Activated CD4-positive, alpha-beta T cell treated with anti-CD3 and anti-CD28 coated beads, Interleukin-2, amount 10 ng/mL, durations not matched to agents 24 days and 14 days (primary cell): Measurements from ENCODE around the gene ZBTB49. TPM values are rescaled to one million over a fixed set of nuclear protein-coding genes. Genes with fewer than 3 reads are reported as not detected.
A peak's percentile ranks its signal among the peaks of the same experiment; 100 is the strongest.
"Not testable (repeated sequence)": the region's sequence is repeated elsewhere in the genome, so short reads cannot be mapped to it uniquely, and the experiment has no call there.

ENCODE experiments used
- DNase-seq: peaks from one replicate; pipeline ENCODE4 v3.0.0; 2022
- H3K27ac Mint-ChIP-seq: one replicate; pipeline ENCODE4 v1.8.0; 2022; ENCODE audit warnings: mild to moderate bottlenecking, mixed read lengths
- H3K27me3 Mint-ChIP-seq: one replicate; pipeline ENCODE4 v1.8.0; 2022; ENCODE audit warnings: mixed read lengths
- H3K36me3 Mint-ChIP-seq: one replicate; pipeline ENCODE4 v1.8.0; 2022; ENCODE audit warnings: low read depth, mild to moderate bottlenecking, mixed read lengths
- H3K4me1 Mint-ChIP-seq: one replicate; pipeline ENCODE4 v1.8.0; 2021; ENCODE audit warnings: mixed read lengths
- H3K4me3 Mint-ChIP-seq: one replicate; pipeline ENCODE4 v1.8.0; 2022; ENCODE audit warnings: mild to moderate bottlenecking, moderate library complexity, mixed read lengths
- H3K9me3 Mint-ChIP-seq: one replicate; pipeline ENCODE4 v1.8.0; 2021; ENCODE audit warnings: mixed read lengths
- intact Hi-C: fragments of 100-400 bp; cut with micrococcal nuclease; formaldehyde crosslinking; loops from one replicate; pipeline ENCODE4 v1.15.1; 2023
- total RNA-seq: library from RNA; stranded (reverse); gene quantifications from 2 replicates; pipeline ENCODE4 v1.2.3, GENCODE V29; 2022

The ZBTB49 gene
- total RNA-seq = 7.2 and 8.6 TPM in 2 replicates

GRCh38 chr4:4289941-4290850 lies at the start of gene ZBTB49, which contains the start of gene LYAR:
Gene ZBTB49, plus strand, starts transcription at chr4:4290251. Its CDS starts 9,695 bp downstream, at chr4:4299946.
Gene LYAR, minus strand, starts transcription at chr4:4290154. Its CDS starts 6,412 bp downstream, at chr4:4283742.
- Mint-ChIP-seq H3K36me3 (peaks cover 24% of the 10 kb centered on the region), H3K27ac (peak within 1 kb of the TSS; percentile 95), H3K4me3 (peak within 1 kb of the TSS; percentile 99), H3K27me3 (no peaks in the 10 kb centered on the region), H3K9me3 (no peaks in the 10 kb centered on the region), H3K4me1 (peaks cover 41% of the 10 kb centered on the region)
- intact Hi-C loops = loop anchor here (1.0 to 2.0 kb wide), 3 partner anchors 42 to 253 kb away; partner anchors contain the start of genes STX18 and TMEM128
- peak; percentile 100 for DNase-seq

- Mint-ChIP-seq H3K27me3 (no peaks in the 10 kb centered on the region), H3K4me3 (no peak overlapping the region), H3K9me3 (no peaks in the 10 kb centered on the region), H3K27ac (no peak overlapping the region), H3K36me3 (peaks cover 36% of the 10 kb centered on the region), H3K4me1 (peaks cover 20% of the 10 kb centered on the region)
- DNase-seq = no peak
- intact Hi-C loops = no loop called here
Measured at GRCh38 chr4:4245172-4245571, 44.9 kb upstream of the ZBTB49 start.

- DNase-seq = no peak
- Mint-ChIP-seq H3K4me1 (peaks cover 17% of the 10 kb centered on the region), H3K9me3 (no peaks in the 10 kb centered on the region), H3K36me3 (peaks cover 22% of the 10 kb centered on the region), H3K4me3 (peak overlapping the region; percentile 92), H3K27ac (peak overlapping the region; percentile 95), H3K27me3 (no peaks in the 10 kb centered on the region)
- intact Hi-C loops = loop anchor here (1.0 kb wide), 3 partner anchors 43 to 294 kb away; partner anchors contain the start of genes LYAR and ZBTB49
Measured at GRCh38 chr4:4247696-4248028, 42.4 kb upstream of the ZBTB49 start.

- no peaks in the 10 kb centered on the region for H3K27me3 Mint-ChIP-seq
- peaks cover 20% of the 10 kb centered on the region for H3K4me1 Mint-ChIP-seq
- peak within 1 kb of the TSS; percentile 92 for H3K4me3 Mint-ChIP-seq
- H3K36me3 Mint-ChIP-seq = peaks cover 20% of the 10 kb centered on the region
- H3K9me3 Mint-ChIP-seq = no peaks in the 10 kb centered on the region
- peak within 1 kb of the TSS; percentile 95 for H3K27ac Mint-ChIP-seq
- peak; percentile 98 for DNase-seq
- intact Hi-C loops = loop anchor here (1.0 kb wide), 3 partner anchors 42 to 293 kb away; partner anchors contain the start of genes LYAR and ZBTB49
Measured at GRCh38 chr4:4248029-4248884, 41.8 kb upstream of the ZBTB49 start, which contains the start of gene TMEM128. Gene TMEM128, minus strand, starts transcription at chr4:4248223. Its CDS starts 21 bp downstream, at chr4:4248202.

GRCh38 chr4:4248885-4249203 lies 41.2 kb upstream of the ZBTB49 start:
- H3K27ac Mint-ChIP-seq = peak overlapping the region; percentile 95
- no peak for DNase-seq
- H3K9me3 Mint-ChIP-seq = no peaks in the 10 kb centered on the region
- peaks cover 14% of the 10 kb centered on the region for H3K36me3 Mint-ChIP-seq
- peaks cover 20% of the 10 kb centered on the region for H3K4me1 Mint-ChIP-seq
- H3K4me3 Mint-ChIP-seq = peak overlapping the region; percentile 92
- H3K27me3 Mint-ChIP-seq = no peaks in the 10 kb centered on the region
- intact Hi-C loops = loop anchor here (1.0 kb wide), 3 partner anchors 41 to 294 kb away; partner anchors contain the start of genes LYAR and ZBTB49

GRCh38 chr4:4249342-4249741 lies 40.7 kb upstream of the ZBTB49 start:
- Mint-ChIP-seq H3K4me3 (peak overlapping the region; percentile 92), H3K4me1 (peaks cover 20% of the 10 kb centered on the region), H3K36me3 (peaks cover 13% of the 10 kb centered on the region)
- intact Hi-C loops, H3K27ac Mint-ChIP-seq, H3K27me3 Mint-ChIP-seq, H3K9me3 Mint-ChIP-seq, DNase-seq: not testable (repeated sequence)

GRCh38 chr4:4249866-4250265 lies 40.2 kb upstream of the ZBTB49 start:
- no peak for DNase-seq
- Mint-ChIP-seq H3K27ac (no peak overlapping the region), H3K4me1 (peaks cover 20% of the 10 kb centered on the region), H3K9me3 (no peaks in the 10 kb centered on the region), H3K4me3 (peak overlapping the region; percentile 2), H3K36me3 (peaks cover 11% of the 10 kb centered on the region), H3K27me3 (no peaks in the 10 kb centered on the region)
- intact Hi-C loops = no loop called here

- no peaks in the 10 kb centered on the region for H3K9me3 Mint-ChIP-seq
- intact Hi-C loops = no loop called here
- H3K36me3 Mint-ChIP-seq = no peaks in the 10 kb centered on the region
- no peaks in the 10 kb centered on the region for H3K27me3 Mint-ChIP-seq
- H3K4me1 Mint-ChIP-seq = peaks cover 5% of the 10 kb centered on the region
- H3K4me3 Mint-ChIP-seq = no peak overlapping the region
- no peak for DNase-seq
- H3K27ac Mint-ChIP-seq = no peak overlapping the region
Measured at GRCh38 chr4:4254199-4254598, 35.9 kb upstream of the ZBTB49 start.

- H3K36me3 Mint-ChIP-seq = no peaks in the 10 kb centered on the region
- DNase-seq = no peak
- intact Hi-C loops = no loop called here
Measured at GRCh38 chr4:4254666-4255065, 35.4 kb upstream of the ZBTB49 start.

GRCh38 chr4:4256799-4257198 lies 33.3 kb upstream of the ZBTB49 start:
- H3K27me3 Mint-ChIP-seq = no peaks in the 10 kb centered on the region
- intact Hi-C loops = no loop called here
- peaks cover 3% of the 10 kb centered on the region for H3K4me1 Mint-ChIP-seq
- H3K9me3 Mint-ChIP-seq = no peaks in the 10 kb centered on the region
- no peak overlapping the region for H3K4me3 Mint-ChIP-seq
- no peak for DNase-seq
- H3K27ac Mint-ChIP-seq = no peak overlapping the region
- H3K36me3 Mint-ChIP-seq = no peaks in the 10 kb centered on the region

More at GRCh38 chr4:4254666-4255065, 35.4 kb upstream of the ZBTB49 start:
- no peaks in the 10 kb centered on the region for H3K27me3 Mint-ChIP-seq
- H3K27ac Mint-ChIP-seq = no peak overlapping the region
- no peak overlapping the region for H3K4me3 Mint-ChIP-seq
- peaks cover 3% of the 10 kb centered on the region for H3K4me1 Mint-ChIP-seq
- H3K9me3 Mint-ChIP-seq = no peaks in the 10 kb centered on the region

GRCh38 chr4:4257705-4258104 lies 32.3 kb upstream of the ZBTB49 start:
- H3K4me3 Mint-ChIP-seq, H3K9me3 Mint-ChIP-seq, H3K27ac Mint-ChIP-seq, intact Hi-C loops, DNase-seq, H3K4me1 Mint-ChIP-seq, H3K36me3 Mint-ChIP-seq, H3K27me3 Mint-ChIP-seq: not testable (repeated sequence)

- Mint-ChIP-seq H3K9me3 (no peaks in the 10 kb centered on the region), H3K27ac (no peak overlapping the region), H3K4me1 (no peaks in the 10 kb centered on the region), H3K36me3 (no peaks in the 10 kb centered on the region), H3K4me3 (no peak overlapping the region), H3K27me3 (peaks cover 2% of the 10 kb centered on the region)
- DNase-seq = no peak
- intact Hi-C loops = loop anchor here (1.0 kb wide), 1 partner anchor 76 kb away; no protein-coding TSS in a partner anchor
Measured at GRCh38 chr4:4259484-4260100, 30.5 kb upstream of the ZBTB49 start.

- H3K27me3 Mint-ChIP-seq = peaks cover 2% of the 10 kb centered on the region
- H3K4me3 Mint-ChIP-seq = no peak overlapping the region
- intact Hi-C loops = loop anchor here (1.0 kb wide), 1 partner anchor 75 kb away; no protein-coding TSS in a partner anchor
- no peak overlapping the region for H3K27ac Mint-ChIP-seq
- H3K36me3 Mint-ChIP-seq = no peaks in the 10 kb centered on the region
- no peaks in the 10 kb centered on the region for H3K9me3 Mint-ChIP-seq
- H3K4me1 Mint-ChIP-seq = no peaks in the 10 kb centered on the region
- peak; percentile 69 for DNase-seq
Measured at GRCh38 chr4:4260185-4260751, 29.8 kb upstream of the ZBTB49 start.
